ENCODE data around the gene POU3F2.

Gene POU3F2

DNA sequence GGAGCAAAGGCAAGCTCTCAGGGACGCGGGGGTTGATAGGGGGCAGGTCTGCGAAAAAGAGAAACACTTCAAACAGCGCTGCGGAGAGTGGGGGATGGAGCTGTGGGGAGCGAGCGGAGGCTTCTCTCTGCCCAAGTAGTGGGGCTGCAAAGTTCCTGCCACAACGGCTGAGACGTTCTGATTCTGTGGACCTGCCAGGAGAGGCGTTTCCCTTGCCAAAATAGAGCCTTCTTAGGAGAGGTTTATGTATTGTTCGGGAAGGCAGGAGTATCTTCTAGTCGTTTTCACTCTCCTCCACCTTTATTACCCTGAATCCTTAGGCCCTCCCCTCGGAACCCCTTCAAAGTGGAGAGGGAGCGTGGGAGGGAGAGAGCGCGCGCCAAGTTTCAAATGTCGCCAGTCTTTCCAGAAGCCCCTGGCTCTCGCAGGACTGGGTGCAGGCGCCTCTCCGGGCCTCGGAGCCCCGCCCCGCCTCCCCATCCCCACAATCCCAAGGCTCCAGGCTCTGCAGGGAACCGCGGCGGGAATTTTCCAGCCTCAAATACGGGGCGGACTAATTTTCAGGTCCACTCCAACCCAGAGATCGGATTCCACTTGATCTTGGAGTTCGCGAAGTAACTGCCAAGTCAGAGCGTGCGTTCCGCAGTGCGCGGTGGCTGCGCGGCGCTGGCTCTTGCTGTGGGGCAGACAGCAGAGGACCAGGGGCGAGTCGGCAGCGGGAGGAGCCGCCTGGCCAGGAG, 10.0 kb upstream of the POU3F2 start:
- H3K9me3 ChIP-seq (ENCODE audit: control insufficient read depth, low read length) = no peaks in the 10 kb centered on the region
- H3K36me3 ChIP-seq (ENCODE audit: control insufficient read depth, insufficient read depth, low read length) = no peaks in the 10 kb centered on the region
- H3K27me3 ChIP-seq (ENCODE audit: control insufficient read depth, insufficient read depth, low read length) = peaks cover 66% of the 10 kb centered on the region
- H3K9ac ChIP-seq (ENCODE audit: low read length) = no peak overlapping the region
- no peak overlapping the region for H3K4me3 ChIP-seq (ENCODE audit: low read length)
- H3K4me1 ChIP-seq (ENCODE audit: control insufficient read depth, insufficient read depth, low read length) = no peaks in the 10 kb centered on the region

DNA sequence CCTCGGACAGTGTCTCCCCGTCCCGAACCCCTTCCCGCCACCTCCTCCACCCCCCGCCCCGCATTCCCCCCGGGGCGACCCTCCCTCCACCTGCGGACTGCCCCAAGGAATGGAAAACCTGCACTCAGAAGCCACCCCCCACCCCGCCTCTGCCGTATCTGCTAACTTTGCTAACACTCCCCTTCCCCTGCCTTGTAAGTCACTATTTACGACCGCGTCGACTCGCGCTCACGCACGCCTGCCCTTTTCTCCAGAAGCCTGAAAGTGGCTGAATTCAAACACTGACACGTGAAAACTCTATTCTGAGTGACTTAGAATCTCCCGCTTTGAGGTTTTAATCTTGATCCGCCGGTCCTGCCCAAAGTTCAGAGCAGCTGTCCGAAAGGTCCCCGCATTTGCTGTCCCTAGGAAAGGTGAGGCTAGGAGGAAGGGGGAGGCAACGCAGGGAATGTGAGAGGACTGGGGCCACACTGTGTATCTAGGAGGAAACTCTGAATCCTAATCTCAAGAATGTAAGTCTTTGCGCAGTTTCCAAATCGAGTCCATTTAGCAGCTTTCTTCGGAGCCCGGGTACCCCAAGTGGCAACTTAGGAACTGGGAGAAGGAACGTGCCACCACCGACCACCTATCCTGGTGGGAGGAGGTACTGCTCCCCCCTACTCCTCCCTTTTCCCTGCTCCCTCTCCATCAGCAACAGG, 9.3 kb upstream of the POU3F2 start:
- H3K9me3 ChIP-seq (ENCODE audit: control insufficient read depth, low read length) = no peaks in the 10 kb centered on the region
- H3K4me1 ChIP-seq (ENCODE audit: control insufficient read depth, insufficient read depth, low read length) = no peaks in the 10 kb centered on the region
- no peaks in the 10 kb centered on the region for H3K36me3 ChIP-seq (ENCODE audit: control insufficient read depth, insufficient read depth, low read length)
- H3K9ac ChIP-seq (ENCODE audit: low read length) = no peak overlapping the region
- no peak overlapping the region for H3K4me3 ChIP-seq (ENCODE audit: low read length)
- H3K27me3 ChIP-seq (ENCODE audit: control insufficient read depth, insufficient read depth, low read length) = peaks cover 66% of the 10 kb centered on the region

DNA sequence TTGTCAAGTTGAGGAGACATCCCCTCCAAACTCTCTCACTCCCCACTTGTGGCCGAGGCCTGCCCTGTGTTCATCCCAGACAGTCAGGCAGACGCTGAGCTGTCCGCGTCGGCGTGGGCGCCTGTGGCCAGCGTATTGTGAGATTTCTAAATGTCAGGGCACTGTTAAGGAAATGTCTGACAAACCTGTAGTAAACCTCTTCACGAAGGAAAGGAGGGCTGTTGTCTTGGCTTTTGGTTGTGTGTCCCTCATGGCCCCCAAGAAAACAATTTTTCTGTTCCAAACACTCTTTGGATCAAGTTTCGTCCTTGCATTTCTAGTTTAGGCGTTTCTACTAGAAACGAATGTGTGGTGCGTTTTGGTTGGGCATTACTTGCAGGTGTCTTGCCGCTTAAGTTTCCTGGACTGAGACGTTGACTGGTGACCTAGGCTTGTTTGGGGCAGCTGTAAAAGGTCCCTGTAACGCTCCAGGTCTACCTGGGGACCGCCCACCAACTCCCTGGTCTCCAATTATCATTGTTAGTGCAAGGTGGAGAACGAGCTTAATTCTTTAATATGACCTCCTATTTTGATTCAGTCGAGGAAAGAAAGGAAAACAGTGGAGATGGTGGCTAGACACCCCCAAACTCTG, 8.7 kb upstream of the POU3F2 start:
- Histone ChIP-seq H3K9ac (ENCODE audit: low read length) (no peak overlapping the region), H3K4me1 (ENCODE audit: control insufficient read depth, insufficient read depth, low read length) (no peaks in the 10 kb centered on the region), H3K27me3 (ENCODE audit: control insufficient read depth, insufficient read depth, low read length) (peaks cover 72% of the 10 kb centered on the region), H3K4me3 (ENCODE audit: low read length) (no peak overlapping the region), H3K9me3 (ENCODE audit: control insufficient read depth, low read length) (no peaks in the 10 kb centered on the region), H3K36me3 (ENCODE audit: control insufficient read depth, insufficient read depth, low read length) (no peaks in the 10 kb centered on the region)

DNA sequence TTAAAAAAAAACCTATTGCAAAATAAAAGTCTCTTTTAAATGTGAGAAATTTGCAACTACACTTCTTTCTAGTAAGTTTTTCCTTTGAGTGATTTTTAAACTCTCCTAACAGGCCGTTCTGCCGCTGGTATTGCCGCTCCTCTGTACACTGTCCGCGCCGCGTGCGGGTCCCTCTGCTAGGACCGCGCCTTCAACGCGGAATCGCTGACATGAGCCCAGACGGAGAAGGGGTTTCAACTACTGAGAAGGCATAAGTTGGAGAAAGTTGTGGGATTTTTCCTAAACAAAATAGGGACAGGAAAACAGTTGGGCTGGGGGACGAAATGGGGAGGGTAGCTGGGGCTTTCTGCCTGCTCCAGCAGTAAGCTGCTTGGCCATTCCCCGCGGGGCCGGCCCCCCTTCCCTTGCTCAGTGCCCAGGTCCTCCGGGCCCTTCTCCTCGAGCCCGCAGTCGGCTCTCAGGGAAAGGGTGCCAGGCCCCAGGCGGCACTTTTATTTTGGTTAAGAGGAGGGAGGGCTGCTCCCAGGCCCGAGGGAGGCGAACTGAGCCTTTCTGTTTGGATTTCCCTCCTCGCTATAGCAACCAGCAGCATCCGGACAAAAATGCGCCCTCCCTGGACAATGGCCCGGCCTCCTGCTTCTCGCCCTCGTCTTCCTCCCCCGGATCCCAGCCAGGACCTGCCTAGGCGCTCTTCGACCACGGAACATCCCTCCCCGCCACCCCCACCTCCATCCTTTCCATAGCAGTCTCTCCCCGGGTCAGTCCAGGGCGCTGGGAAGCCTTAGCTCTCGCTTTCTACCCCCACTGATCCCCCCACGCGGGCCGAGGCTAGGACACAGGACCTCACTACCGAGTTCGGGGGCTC, 6.8 kb upstream of the POU3F2 start:
- Histone ChIP-seq H3K36me3 (ENCODE audit: control insufficient read depth, insufficient read depth, low read length) (no peaks in the 10 kb centered on the region), H3K9me3 (ENCODE audit: control insufficient read depth, low read length) (no peaks in the 10 kb centered on the region), H3K4me1 (ENCODE audit: control insufficient read depth, insufficient read depth, low read length) (peaks cover 14% of the 10 kb centered on the region), H3K27me3 (ENCODE audit: control insufficient read depth, insufficient read depth, low read length) (peaks cover 90% of the 10 kb centered on the region), H3K4me3 (ENCODE audit: low read length) (no peak overlapping the region), H3K9ac (ENCODE audit: low read length) (no peak overlapping the region)

DNA sequence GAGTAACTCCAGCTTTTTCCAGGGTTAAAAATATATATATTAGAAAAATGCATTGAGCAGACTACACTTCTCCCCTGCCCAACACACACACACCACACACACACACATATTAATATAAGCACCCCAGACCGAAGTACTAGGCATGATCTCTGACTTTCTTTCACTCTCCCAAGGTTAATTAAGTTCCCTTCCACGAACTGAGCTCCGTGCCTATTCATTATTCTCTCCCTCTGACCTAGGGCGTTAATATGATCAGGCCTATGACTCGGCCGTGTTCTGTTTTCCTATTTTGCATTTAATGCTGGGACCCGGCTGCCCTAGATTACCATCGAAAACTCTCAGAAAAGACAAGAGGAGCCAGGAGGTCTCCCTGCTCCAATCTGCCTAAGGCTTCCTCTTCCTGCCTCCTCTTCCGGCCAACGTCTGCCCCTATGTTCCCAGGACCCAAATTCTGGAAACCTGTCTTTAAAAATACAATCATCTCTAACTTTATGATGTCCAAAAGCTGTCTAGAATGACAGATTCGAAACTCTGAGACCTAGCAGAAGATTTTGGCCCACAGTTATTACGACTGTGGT, 6.1 kb upstream of the POU3F2 start:
- no peak overlapping the region for H3K4me3 ChIP-seq (ENCODE audit: low read length)
- H3K36me3 ChIP-seq (ENCODE audit: control insufficient read depth, insufficient read depth, low read length) = no peaks in the 10 kb centered on the region
- peaks cover 97% of the 10 kb centered on the region for H3K27me3 ChIP-seq (ENCODE audit: control insufficient read depth, insufficient read depth, low read length)
- no peak overlapping the region for H3K9ac ChIP-seq (ENCODE audit: low read length)
- H3K9me3 ChIP-seq (ENCODE audit: control insufficient read depth, low read length) = no peaks in the 10 kb centered on the region
- peaks cover 22% of the 10 kb centered on the region for H3K4me1 ChIP-seq (ENCODE audit: control insufficient read depth, insufficient read depth, low read length)

DNA sequence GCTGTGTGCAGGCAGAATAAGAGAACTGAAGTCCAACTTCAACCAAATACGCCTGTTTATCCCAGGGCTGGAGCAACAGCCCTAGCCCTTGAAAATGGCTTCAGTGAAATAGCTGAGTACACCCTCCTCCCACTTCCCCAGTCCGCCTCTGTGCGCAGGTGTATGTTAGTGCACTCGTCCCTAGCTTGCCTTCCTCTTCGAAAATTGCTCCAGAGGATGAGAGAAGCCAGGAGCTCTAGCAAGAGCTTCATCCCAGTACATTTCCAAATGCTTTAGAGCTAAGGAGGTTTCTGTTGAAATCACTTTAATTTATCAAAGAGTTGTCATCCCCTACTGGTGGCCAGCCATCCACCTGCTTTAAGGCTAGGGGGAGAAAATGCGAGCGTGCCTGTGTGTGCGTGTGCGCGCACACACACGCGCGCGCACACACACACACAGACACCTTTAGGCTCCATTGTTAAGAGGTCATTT, 5.4 kb upstream of the POU3F2 start:
- H3K27me3 ChIP-seq (ENCODE audit: control insufficient read depth, insufficient read depth, low read length) = peaks cover 97% of the 10 kb centered on the region
- peaks cover 28% of the 10 kb centered on the region for H3K4me1 ChIP-seq (ENCODE audit: control insufficient read depth, insufficient read depth, low read length)

DNA sequence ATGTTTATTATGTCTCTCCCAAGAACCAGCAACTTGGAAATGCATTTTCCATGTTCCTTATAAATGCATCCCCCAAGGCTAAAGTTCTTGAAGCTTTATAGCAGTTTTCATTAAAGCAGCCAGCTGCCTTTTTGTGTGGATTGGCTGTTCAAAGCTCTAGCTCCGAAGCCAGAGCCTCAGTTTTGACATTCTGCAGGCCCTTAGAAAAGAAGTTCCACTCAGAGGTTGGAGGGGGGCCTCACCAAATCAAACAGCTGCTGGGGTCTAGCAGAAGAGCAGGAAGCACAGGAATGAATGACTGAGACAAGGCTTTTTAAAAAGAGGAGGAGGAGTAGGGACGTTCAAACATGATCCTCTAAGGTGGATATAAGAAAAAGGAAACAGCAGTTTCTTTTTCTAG, 4.2 kb upstream of the POU3F2 start:
- H3K4me3 ChIP-seq (ENCODE audit: low read length) = no peak overlapping the region
- H3K4me1 ChIP-seq (ENCODE audit: control insufficient read depth, insufficient read depth, low read length) = peaks cover 31% of the 10 kb centered on the region
- H3K27me3 ChIP-seq (ENCODE audit: control insufficient read depth, insufficient read depth, low read length) = peaks cover 95% of the 10 kb centered on the region
- no peak overlapping the region for H3K9ac ChIP-seq (ENCODE audit: low read length)
- H3K36me3 ChIP-seq (ENCODE audit: control insufficient read depth, insufficient read depth, low read length) = no peaks in the 10 kb centered on the region
- no peaks in the 10 kb centered on the region for H3K9me3 ChIP-seq (ENCODE audit: control insufficient read depth, low read length)

More for the DNA sequence above, 5.4 kb upstream of the POU3F2 start:
- Histone ChIP-seq H3K36me3 (ENCODE audit: control insufficient read depth, insufficient read depth, low read length) (no peaks in the 10 kb centered on the region), H3K4me3 (ENCODE audit: low read length) (no peak overlapping the region), H3K9me3 (ENCODE audit: control insufficient read depth, low read length) (no peaks in the 10 kb centered on the region), H3K9ac (ENCODE audit: low read length) (no peak overlapping the region)

DNA sequence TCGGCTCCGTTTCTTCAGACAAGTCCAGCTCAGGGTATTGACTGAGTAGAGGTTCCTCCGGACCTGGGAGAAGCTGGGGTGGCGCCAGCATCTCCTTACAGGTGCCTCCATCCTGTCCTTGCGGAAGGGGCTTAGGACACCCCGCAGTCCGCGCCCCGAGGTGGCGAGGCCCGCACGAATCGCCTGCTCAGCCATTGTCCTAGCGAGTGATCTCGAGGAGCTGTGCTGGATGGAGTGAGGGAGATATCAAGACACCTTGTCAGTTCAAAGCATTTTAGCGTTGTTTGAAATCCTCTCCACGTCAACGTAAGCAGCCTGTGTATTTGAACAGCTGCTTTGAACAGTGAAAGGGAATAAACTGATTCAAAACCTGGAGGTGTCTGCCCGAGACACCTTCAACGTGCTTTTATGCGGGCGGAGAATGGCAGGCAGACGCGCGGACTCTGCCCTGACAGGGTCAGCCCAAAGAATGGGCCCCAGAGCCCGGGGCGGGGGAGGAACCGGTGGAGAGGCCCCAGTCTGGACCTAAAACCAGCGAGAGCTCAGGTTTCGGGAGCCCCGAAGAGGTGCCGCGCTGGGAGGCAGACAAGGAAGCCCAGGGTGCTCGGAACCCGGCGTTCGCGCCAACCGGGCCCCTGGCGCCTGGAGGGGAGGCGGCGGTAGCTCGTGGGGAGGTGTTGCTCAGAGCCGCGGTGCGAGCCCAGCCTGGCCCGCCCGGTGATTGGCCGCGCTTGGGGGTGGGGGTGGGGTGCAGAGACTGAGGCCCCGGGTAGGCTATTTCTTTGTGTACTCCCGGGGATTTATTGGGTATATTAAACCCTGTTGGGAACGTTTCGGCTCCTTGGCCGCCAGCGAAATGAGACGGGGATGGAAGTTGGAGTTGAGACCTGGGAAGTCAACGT, 3.1 kb upstream of the POU3F2 start:
- Histone ChIP-seq H3K4me3 (ENCODE audit: low read length) (no peak overlapping the region), H3K9ac (ENCODE audit: low read length) (no peak overlapping the region), H3K9me3 (ENCODE audit: control insufficient read depth, low read length) (no peaks in the 10 kb centered on the region), H3K27me3 (ENCODE audit: control insufficient read depth, insufficient read depth, low read length) (peaks cover 95% of the 10 kb centered on the region), H3K4me1 (ENCODE audit: control insufficient read depth, insufficient read depth, low read length) (peaks cover 40% of the 10 kb centered on the region), H3K36me3 (ENCODE audit: control insufficient read depth, insufficient read depth, low read length) (no peaks in the 10 kb centered on the region)

DNA sequence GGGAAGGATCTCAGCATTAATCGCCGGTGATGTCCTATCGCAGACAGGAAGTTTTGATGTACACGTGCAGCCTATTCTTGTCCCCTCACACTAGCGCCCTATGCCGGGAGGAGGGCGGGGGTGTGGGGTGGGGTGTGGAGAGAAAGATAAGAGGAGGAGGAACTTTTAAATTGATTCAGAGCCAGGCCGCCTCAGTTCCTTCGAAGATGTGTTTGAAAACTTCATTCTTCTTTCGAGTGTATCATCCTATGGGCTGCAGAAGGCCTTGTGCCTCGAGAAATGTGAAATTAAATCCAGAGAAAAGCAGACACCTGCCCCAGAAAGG, 2.5 kb upstream of the POU3F2 start:
- H3K4me3 ChIP-seq (ENCODE audit: low read length) = no peak overlapping the region
- H3K36me3 ChIP-seq (ENCODE audit: control insufficient read depth, insufficient read depth, low read length) = no peaks in the 10 kb centered on the region
- H3K4me1 ChIP-seq (ENCODE audit: control insufficient read depth, insufficient read depth, low read length) = peaks cover 43% of the 10 kb centered on the region
- no peak overlapping the region for H3K9ac ChIP-seq (ENCODE audit: low read length)
- H3K27me3 ChIP-seq (ENCODE audit: control insufficient read depth, insufficient read depth, low read length) = peaks cover 95% of the 10 kb centered on the region
- no peaks in the 10 kb centered on the region for H3K9me3 ChIP-seq (ENCODE audit: control insufficient read depth, low read length)

DNA sequence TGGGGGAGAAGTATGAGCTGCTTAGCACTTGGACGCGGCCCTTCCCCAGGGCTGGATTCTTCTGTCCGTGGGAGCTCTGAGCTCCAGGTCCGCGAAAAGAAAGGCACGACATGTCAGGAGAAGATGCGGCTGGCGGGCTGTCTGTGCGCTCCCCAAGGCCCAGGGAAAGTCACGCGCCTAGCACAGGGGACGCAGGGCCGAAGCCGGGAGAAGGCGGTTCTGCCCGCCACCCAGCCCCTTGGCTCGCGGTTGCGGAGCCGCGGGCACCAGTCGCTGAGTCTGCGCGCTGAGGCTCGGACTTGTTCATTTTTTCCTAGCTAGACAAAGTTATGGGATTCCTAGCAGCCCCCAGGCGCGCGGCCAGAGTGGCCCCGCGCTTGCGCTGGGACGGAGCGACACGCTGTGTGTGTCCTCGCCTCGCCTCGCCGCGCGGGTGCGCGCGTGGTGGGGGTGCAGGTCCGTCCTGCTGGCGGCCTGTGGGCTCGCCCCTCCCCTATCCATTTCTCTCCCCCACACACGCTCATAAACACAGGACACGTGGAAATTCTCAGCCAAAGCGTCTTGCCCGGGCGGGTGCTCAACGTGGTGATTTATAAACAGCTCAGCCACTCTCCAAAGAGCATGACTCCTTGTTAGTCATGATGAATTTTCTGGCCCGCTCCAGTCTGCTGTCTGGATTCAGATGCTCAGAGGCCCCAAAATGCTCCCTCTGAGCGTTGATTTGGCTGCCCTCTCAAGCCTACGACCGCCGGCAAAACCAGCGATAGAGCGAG, 1.9 kb upstream of the POU3F2 start:
- Histone ChIP-seq H3K4me3 (ENCODE audit: low read length) (peak overlapping the region; percentile 14), H3K4me1 (ENCODE audit: control insufficient read depth, insufficient read depth, low read length) (peaks cover 45% of the 10 kb centered on the region), H3K36me3 (ENCODE audit: control insufficient read depth, insufficient read depth, low read length) (no peaks in the 10 kb centered on the region), H3K27me3 (ENCODE audit: control insufficient read depth, insufficient read depth, low read length) (peaks cover 95% of the 10 kb centered on the region), H3K9ac (ENCODE audit: low read length) (no peak overlapping the region), H3K9me3 (ENCODE audit: control insufficient read depth, low read length) (no peaks in the 10 kb centered on the region)

All from mucosa of stomach (tissue), 1 donor.